ENCODE data around the gene KCNK15.

Gene KCNK15

GRCh38 chr20:44790638-44791393, 45.2 kb downstream of the KCNK15 start:
- no peak for DNase-seq (ENCODE audit: low read depth)

- no peak for DNase-seq (ENCODE audit: low read depth)
Measured at GRCh38 chr20:44792796-44793195, 47.1 kb downstream of the KCNK15 start.

- no peak for DNase-seq (ENCODE audit: low read depth)
Measured at GRCh38 chr20:44795836-44796235, 50.2 kb downstream of the KCNK15 start.

DNA sequence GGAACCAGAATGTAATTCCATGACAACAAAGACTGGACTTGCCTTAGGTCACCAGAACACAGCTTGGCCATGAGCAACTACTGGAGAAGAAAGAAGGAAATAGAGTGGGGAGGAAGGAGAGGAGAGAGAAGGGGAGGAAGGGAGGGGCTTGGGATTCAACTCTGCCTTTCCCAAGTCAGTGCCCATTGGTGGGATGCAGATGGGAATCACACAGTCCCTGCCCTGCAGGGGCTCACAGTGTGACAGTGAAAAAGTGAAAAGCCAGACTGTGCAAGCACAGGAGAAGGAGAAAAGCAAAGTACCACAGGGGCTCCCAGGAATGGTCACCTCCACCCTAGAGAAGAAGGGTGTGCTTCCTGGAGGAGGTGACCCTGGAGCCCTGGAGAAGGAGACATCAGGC, 50.6 kb downstream of the KCNK15 start:
- DNase-seq (ENCODE audit: low read depth), result no peak

DNA sequence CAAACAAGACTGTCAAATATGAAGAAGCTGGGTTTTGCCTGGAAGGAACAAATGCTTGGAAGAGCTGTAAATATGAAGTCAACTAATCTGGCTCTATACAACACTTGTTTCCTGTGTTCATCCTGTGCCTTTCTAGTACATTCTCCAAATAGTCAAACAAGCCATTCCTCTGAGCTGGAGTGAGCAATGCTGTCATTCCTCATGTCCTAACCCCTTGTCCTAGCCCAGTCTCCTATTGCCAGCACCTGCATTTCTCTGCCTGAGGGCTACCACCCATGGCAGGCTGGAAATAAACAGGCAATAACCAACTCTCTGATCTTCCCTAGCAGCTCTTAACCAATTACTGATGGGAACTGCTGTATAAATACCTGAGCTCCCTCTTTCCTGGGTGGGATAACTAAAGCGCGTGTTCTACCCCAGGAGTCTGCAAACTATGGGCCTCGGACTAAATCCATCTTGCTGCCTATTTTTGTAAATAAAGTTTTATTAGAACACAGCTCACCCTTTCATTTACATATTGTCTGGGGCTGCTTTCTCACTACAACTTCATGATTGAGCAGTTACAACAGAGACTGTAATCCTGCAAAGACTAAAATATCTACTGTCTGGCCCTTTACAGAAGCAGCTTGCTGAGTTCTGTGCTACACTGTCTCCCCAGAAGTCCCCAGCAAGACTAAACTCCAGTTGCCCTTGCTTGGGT, 51.2 kb downstream of the KCNK15 start:
- DNase-seq (ENCODE audit: low read depth), result no peak

DNA sequence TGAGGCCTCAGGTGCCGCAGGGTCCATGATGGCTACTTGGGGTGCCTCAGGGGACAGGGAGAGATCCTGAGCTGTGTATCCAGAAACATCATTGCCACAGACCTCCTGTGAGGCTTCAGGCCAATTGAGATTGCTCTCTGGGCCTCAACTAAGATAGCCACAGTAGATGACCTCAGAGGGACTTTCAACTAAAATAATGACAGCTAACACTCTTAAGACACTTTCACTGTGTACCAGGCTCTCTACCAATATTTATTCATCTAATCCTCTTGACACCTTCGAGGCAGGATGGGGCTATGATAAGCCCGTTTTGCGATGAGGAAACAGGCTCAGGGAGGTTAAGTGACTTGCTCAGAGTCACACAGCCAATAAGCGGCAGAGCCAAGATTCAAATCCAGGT, 54.0 kb downstream of the KCNK15 start:
- no peak for DNase-seq (ENCODE audit: low read depth)

DNA sequence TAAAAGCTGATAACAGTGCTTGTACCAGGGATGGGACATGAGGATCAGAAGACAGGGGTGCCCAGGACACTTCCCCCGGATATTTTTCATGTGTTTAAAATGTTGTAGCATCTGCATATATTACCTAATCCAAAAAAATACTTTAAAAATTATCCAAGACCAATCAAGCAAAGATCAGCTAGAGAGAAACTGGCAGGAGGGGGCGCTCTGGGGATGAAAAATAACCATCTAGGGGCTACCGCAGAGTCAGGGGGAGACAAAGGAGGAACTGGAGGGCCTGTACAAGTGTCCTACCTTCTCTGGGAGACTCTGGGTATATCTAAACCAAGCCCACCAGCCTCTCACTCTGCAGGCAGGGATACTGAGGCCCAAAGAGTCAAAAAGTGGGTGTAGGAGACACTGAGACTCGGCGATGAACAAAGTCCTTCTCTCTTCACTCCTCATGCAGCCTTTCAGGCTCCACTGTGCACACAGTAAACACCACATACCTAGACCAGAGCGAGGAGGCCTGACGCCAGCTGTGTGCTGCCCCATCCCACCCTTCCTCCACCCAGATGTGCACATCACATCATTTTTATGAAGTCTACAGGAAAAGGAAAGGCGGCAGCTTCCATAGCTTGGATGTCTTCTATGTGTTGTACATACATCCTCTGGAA, 54.9 kb downstream of the KCNK15 start:
- no peak for DNase-seq (ENCODE audit: low read depth)
